Upper lobe of left lung (tissue), 6 donors: Measurements from ENCODE around the gene TEDC2. TPM values are rescaled to one million over a fixed set of nuclear protein-coding genes. Genes with fewer than 3 reads are reported as not detected.
"Not testable (repeated sequence)": the region's sequence is repeated elsewhere in the genome, so short reads cannot be mapped to it uniquely, and the experiment has no call there.

Experiments
- ATAC-seq, 2 donors: fragments of 200-7000 bp; cut with Tn5 transposase; one replicate each; pipeline ENCODE4 v1.9.1; 2022; ENCODE audit warnings: mild to moderate bottlenecking in 2 of 2, moderate library complexity in 2 of 2; ENCODE audit not compliant: low FRiP score in 2 of 2
- DNase-seq, 2 donors: peaks; one replicate each; pipeline ENCODE4 v3.0.0-alpha.2; 2019 to 2020
- H3K27ac ChIP-seq, 4 donors: fragments of 200-600 bp; sonication (generic); one replicate each; pipeline ENCODE4 v1.5.1; 2016 to 2019
- H3K27me3 ChIP-seq, 4 donors: fragments of 200-600 bp; sonication (generic); one replicate each; pipeline ENCODE4 v1.5.1; 2017 to 2019
- H3K36me3 ChIP-seq, 4 donors: fragments of 200-600 bp; sonication (generic); one replicate each; pipeline ENCODE4 v1.5.1; 2016 to 2019
- H3K4me1 ChIP-seq, 4 donors: fragments of 200-600 bp; sonication (generic); one replicate each; pipeline ENCODE4 v1.5.1; 2018 to 2019
- H3K4me3 ChIP-seq, 4 donors: fragments of 200-600 bp; sonication (generic); one replicate each; pipeline ENCODE4 v1.5.1; 2017 to 2019; ENCODE audit warnings: mild to moderate bottlenecking in 2 of 4, moderate library complexity in 1 of 4
- H3K9me3 ChIP-seq, 4 donors: fragments of 200-600 bp; sonication (generic); one replicate each; pipeline ENCODE4 v1.5.1; 2018 to 2019
- EP300 ChIP-seq, 4 donors: sonication (generic); formaldehyde crosslinking; IDR thresholded peaks; one replicate each; pipeline ENCODE4 v1.5.1; 2017; ENCODE audit warnings: antibody characterized with exemption in 4 of 4, control low read depth in 2 of 4
- POLR2A ChIP-seq, 4 donors: fragments of 450-650 bp; IDR thresholded peaks; one replicate each; pipeline ENCODE4 v1.5.1; 2016 to 2017; ENCODE audit warnings: antibody characterized with exemption in 4 of 4, mild to moderate bottlenecking in 2 of 4
- POLR2AphosphoS5 ChIP-seq, 2 donors: sonication (generic); formaldehyde crosslinking; IDR thresholded peaks; one replicate each; pipeline ENCODE4 v1.5.1; 2017; ENCODE audit warnings: antibody characterized with exemption in 2 of 2
- WGBS, 2 donors: methylation state at CpG; one replicate each; pipeline ENCODE4 v1.1.5; 2017 to 2018; 5-methylcytosine and 5-hydroxymethylcytosine counted together
- total RNA-seq, 6 donors: library from RNA; depleted of rRNA in 4 of 6; stranded (reverse); fragments of >200 nt in 4 of 6; gene quantifications; one replicate each; pipeline versions ENCODE4 v1.1.0 to v1.2.1, GENCODE V29; 2016 to 2021
- TF ChIP-seq, protein P1 (sequence below), 6 experiments: fragments of 450-650 bp in 4 of 6; fragments of 200-600 bp in 2 of 6; sonication (generic) in 2 of 6; IDR thresholded peaks; one replicate each; pipeline ENCODE4 v1.5.1; 2016 to 2019; ENCODE audit warnings: antibody characterized with exemption in 6 of 6
- donor health status: DM: no; HTN: no; CAD: no; lungs with moderate emphysema.
- donor health status: DM: no; HTN: yes; CAD: no; lungs with severe emphysema.

Gene TEDC2
- total RNA-seq, 6 donors from 2014 or later, result 0.61 to 2.7 (median 1.7) TPM; not detected in 1

DNA sequence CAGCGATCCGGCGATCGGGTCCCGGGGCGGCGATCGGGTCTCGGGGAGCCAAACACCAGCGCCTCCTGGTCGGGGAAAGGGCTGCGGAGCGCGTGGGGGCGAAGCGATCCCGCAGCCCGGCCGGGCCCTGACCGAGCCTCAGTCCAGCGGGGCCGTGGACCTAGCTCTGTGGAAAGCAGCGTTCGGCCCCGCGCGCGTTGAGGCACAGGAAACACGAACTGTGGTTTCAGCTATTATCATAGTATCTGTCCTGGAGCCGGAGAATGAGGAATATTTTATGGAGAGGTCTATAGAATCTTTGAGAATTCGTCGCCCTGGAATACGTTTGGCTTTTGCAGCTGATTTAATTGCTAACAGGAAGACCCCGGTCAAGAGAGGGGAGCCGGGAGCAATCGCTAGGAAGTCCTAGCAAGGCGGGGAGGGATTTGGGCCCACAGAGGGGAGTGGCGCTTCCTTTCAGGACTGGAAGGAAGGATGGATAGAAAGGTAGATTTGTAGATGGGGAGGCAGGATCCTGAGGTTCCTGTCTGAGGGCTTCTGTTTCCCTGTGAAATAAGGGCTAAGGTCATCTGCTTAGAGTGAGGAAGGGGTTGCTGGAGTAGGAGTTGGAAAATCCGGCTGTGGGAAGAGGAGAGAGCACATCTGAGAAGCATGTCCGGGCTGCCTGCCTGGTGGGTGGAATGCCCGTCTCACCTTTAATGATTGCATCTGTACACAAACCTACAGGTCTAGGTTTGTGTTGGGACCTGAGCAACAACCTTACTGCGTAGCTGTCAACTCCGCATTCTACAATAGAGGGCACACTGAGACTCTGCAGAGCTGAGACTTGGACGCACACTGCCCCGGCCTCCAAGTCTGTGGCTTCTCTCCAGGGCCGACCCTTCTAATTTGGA, 29.9 kb upstream of the TEDC2 start:
- DNase-seq (no peak), ATAC-seq (peak in 1 of 2 donors; percentile 33)
- WGBS, 2 donors, result 4 to 6% methylated on average over 21 to 39 of the region's 46 CpGs
- H3K27me3 ChIP-seq, result no peaks in the 10 kb centered on the region
- no peak for TF ChIP-seq POLR2A (IDR thresholded peaks at IDR 0.05)
- TF ChIP-seq POLR2AphosphoS5 (IDR thresholded peaks at IDR 0.05), result no peak
- no peak for TF ChIP-seq EP300 (IDR thresholded peaks at IDR 0.05)
- TF ChIP-seq, protein P1, sequence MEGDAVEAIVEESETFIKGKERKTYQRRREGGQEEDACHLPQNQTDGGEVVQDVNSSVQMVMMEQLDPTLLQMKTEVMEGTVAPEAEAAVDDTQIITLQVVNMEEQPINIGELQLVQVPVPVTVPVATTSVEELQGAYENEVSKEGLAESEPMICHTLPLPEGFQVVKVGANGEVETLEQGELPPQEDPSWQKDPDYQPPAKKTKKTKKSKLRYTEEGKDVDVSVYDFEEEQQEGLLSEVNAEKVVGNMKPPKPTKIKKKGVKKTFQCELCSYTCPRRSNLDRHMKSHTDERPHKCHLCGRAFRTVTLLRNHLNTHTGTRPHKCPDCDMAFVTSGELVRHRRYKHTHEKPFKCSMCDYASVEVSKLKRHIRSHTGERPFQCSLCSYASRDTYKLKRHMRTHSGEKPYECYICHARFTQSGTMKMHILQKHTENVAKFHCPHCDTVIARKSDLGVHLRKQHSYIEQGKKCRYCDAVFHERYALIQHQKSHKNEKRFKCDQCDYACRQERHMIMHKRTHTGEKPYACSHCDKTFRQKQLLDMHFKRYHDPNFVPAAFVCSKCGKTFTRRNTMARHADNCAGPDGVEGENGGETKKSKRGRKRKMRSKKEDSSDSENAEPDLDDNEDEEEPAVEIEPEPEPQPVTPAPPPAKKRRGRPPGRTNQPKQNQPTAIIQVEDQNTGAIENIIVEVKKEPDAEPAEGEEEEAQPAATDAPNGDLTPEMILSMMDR (IDR thresholded peaks at IDR 0.05), result no peak
- H3K4me1 ChIP-seq, result peaks cover 7 to 29% (median 20%) of the 10 kb centered on the region in 4 donors
- H3K9me3 ChIP-seq, result no peaks in the 10 kb centered on the region
- peaks cover 0 to 12% (median 4%) of the 10 kb centered on the region in 4 donors for H3K36me3 ChIP-seq
- peak overlapping the region; percentile 20 to 83 (median 48) for H3K27ac ChIP-seq
- H3K4me3 ChIP-seq, result peak overlapping the region; percentile 85 to 98 (median 94)

DNA sequence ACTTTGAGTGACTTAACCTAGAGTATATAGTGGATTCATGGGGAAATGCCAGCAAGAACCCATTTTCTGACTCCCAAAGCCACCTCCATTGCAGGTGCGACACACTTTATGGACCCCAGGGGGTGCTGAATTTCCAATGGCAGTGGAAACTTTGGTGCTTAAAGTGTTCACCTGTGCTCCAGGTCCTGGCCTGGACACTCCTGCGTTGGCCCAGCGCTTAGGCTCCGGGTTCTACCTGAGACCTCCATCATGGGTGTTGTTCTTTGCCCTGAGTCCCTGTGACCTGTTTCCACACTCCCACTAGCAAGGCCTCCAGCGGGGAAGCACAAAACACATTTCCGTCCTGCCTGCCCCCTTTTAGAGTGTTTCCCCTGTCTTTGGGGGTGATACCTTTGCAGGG, 27.6 kb upstream of the TEDC2 start:
- Histone ChIP-seq H3K27me3 (no peaks in the 10 kb centered on the region), H3K36me3 (peaks cover 0 to 21% (median 12%) of the 10 kb centered on the region in 4 donors), H3K4me3 (no peak overlapping the region), H3K27ac (no peak overlapping the region), H3K4me1 (peaks cover 7 to 23% (median 18%) of the 10 kb centered on the region in 4 donors), H3K9me3 (no peaks in the 10 kb centered on the region)
- WGBS, 2 donors, result 95 to 97% methylated on average over 6 of the region's 6 CpGs
- ATAC-seq, result no peak
- DNase-seq, result no peak
- TF ChIP-seq EP300 (IDR thresholded peaks at IDR 0.05), result no peak

DNA sequence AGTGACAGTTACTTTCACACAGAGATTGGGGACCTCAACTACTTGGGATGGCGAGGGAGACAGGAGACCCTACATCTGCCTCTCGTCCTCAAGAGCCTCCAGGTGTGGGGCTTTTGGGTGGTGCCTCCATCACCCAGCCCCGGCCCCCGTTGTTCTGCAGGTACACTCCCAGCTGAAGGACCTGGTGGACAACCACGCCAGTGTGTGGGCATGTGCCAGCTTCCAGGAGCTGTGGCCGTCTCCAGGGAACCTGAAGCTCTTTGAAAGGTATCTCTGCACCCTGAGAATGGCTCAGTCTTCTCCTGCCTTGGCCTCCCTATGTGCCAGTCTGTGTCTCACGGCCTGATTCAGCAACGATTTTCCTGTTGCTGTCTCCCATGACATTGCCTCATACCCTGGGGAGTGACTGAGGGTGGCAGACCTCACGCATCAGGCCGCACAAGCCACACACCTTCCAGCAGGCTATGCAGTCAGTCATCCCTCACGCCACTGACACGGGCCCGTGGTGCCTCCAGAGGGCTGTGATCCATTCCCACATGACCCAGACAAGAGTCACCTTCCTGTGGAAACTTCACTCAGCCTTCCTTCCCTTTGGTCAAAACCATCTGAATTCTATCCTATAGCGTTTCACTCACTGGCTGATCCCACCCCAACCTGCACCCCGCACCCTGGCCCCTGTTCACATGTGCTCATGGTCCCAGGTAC, 27.0 kb upstream of the TEDC2 start:
- Histone ChIP-seq H3K36me3 (peaks cover 0 to 22% (median 13%) of the 10 kb centered on the region in 4 donors), H3K9me3 (no peaks in the 10 kb centered on the region), H3K27me3 (no peaks in the 10 kb centered on the region), H3K4me3 (no peak overlapping the region), H3K27ac (no peak overlapping the region), H3K4me1 (peaks cover 7 to 22% (median 17%) of the 10 kb centered on the region in 4 donors)
- ATAC-seq, result no peak
- 93 to 95% methylated on average over 12 to 15 of the region's 15 CpGs for WGBS, 2 donors
- TF ChIP-seq, protein P1 (IDR thresholded peaks at IDR 0.05), result no peak
- TF ChIP-seq POLR2A (IDR thresholded peaks at IDR 0.05), result no peak
- TF ChIP-seq POLR2AphosphoS5 (IDR thresholded peaks at IDR 0.05), result no peak
- no peak for TF ChIP-seq EP300 (IDR thresholded peaks at IDR 0.05)
- DNase-seq, result no peak

DNA sequence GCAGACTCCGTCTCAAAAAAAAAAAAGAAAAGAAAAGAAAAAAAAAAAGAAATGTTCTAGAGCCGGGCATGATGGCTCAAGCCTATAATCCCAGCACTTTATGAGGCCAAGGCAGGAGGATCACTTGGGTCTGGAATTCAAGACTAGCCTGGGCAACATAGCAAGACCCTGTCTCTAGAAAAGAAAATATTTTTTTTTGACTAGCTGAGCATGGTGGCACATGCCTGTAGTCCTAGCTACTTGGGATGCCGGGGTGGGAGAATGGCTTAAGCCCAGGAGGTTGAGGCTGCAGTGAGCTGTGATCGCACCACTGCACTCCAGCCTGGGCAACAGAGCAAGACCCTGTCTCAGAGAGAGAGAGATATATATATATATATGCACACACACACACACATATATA, 24.7 kb upstream of the TEDC2 start:
- DNase-seq, H3K4me1 ChIP-seq, H3K27ac ChIP-seq, H3K4me3 ChIP-seq, H3K9me3 ChIP-seq, ATAC-seq, H3K27me3 ChIP-seq: not testable (repeated sequence)
- peaks cover 0 to 35% (median 16%) of the 10 kb centered on the region in 4 donors for H3K36me3 ChIP-seq
- WGBS, 2 donors, result 85 to 89% methylated on average over 2 to 4 of the region's 4 CpGs

DNA sequence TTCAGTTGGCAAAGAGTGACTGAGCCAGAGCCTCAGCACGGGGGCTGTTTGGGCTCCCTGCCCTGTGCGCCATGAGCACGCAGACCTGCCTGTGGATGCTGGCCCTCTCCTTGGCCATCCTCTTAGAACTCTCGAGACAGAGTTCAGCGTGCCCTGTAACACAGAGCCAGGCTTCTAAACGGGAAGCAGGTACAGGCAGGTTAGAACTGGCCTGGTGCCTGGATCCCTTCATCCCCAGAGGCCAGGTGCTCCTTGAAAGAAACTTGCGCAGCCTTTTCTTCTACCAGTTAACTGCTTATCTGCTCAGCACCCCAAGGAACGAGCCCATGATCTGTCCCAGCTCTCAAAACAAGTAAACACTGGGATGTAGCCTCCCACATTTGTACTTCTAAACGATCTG, 23.8 kb upstream of the TEDC2 start:
- WGBS, 2 donors, result 93 to 96% methylated on average over 3 to 9 of the region's 9 CpGs
- H3K9me3 ChIP-seq, result no peaks in the 10 kb centered on the region
- H3K36me3 ChIP-seq, result peaks cover 0 to 35% (median 16%) of the 10 kb centered on the region in 4 donors
- H3K27ac ChIP-seq, result no peak overlapping the region
- ATAC-seq, result no peak
- no peak for DNase-seq
- no peaks in the 10 kb centered on the region for H3K27me3 ChIP-seq
- no peak for TF ChIP-seq EP300 (IDR thresholded peaks at IDR 0.05)
- TF ChIP-seq POLR2A (IDR thresholded peaks at IDR 0.05), result no peak
- TF ChIP-seq, protein P1 (IDR thresholded peaks at IDR 0.05), result no peak
- TF ChIP-seq POLR2AphosphoS5 (IDR thresholded peaks at IDR 0.05), result no peak
- no peak overlapping the region for H3K4me3 ChIP-seq
- H3K4me1 ChIP-seq, result no peaks in the 10 kb centered on the region
